NCI-H2196 treated with DMSO at 0.1 percent for 48 hours (cell line): ENCODE results near the gene HPSE2.

Experiments
- DNase-seq: peaks from one replicate; lab custom pipeline; 2025; ENCODE audit not compliant: unreplicated experiment; lab: John Stamatoyannopoulos, UW

The HPSE2 gene

GRCh38 chr10:98855403-98856189 lies 380.1 kb downstream of the HPSE2 start:
- no peak for DNase-seq

- DNase-seq: no peak
Measured at GRCh38 chr10:98852686-98853085, 383.0 kb downstream of the HPSE2 start.

- no peak for DNase-seq
Measured at GRCh38 chr10:98848361-98848760, 387.3 kb downstream of the HPSE2 start.

- no peak for DNase-seq
Measured at GRCh38 chr10:98846787-98847186, 388.9 kb downstream of the HPSE2 start.

- no peak for DNase-seq
Measured at GRCh38 chr10:98833542-98833941, 402.1 kb downstream of the HPSE2 start.

- DNase-seq: no peak
Measured at GRCh38 chr10:98832738-98833137, 402.9 kb downstream of the HPSE2 start.

- DNase-seq: no peak
Measured at GRCh38 chr10:98832196-98832595, 403.5 kb downstream of the HPSE2 start.

GRCh38 chr10:98831391-98831790 lies 404.3 kb downstream of the HPSE2 start:
- no peak for DNase-seq

GRCh38 chr10:98825741-98826140 lies 409.9 kb downstream of the HPSE2 start:
- no peak for DNase-seq

GRCh38 chr10:98817396-98817795 lies 418.3 kb downstream of the HPSE2 start:
- no peak for DNase-seq

GRCh38 chr10:98815039-98815885 lies 420.4 kb downstream of the HPSE2 start:
- DNase-seq: no peak

- DNase-seq: no peak
Measured at GRCh38 chr10:98814470-98814869, 421.2 kb downstream of the HPSE2 start.

- DNase-seq: no peak
Measured at GRCh38 chr10:98808282-98808892, 427.3 kb downstream of the HPSE2 start.

GRCh38 chr10:98800263-98800662 lies 435.4 kb downstream of the HPSE2 start:
- no peak for DNase-seq

- DNase-seq: no peak
Measured at GRCh38 chr10:98795467-98795866, 440.2 kb downstream of the HPSE2 start.

- no peak for DNase-seq
Measured at GRCh38 chr10:98790817-98791216, 444.8 kb downstream of the HPSE2 start.

GRCh38 chr10:98778277-98778759 lies 457.3 kb downstream of the HPSE2 start:
- DNase-seq: no peak

GRCh38 chr10:98758463-98758862 lies 477.2 kb downstream of the HPSE2 start:
- DNase-seq: no peak

GRCh38 chr10:98748298-98748697 lies 487.4 kb downstream of the HPSE2 start:
- DNase-seq: no peak

- DNase-seq: no peak
Measured at GRCh38 chr10:98745645-98746044, 490.0 kb downstream of the HPSE2 start.

- no peak for DNase-seq
Measured at GRCh38 chr10:98720551-98720950, 515.1 kb downstream of the HPSE2 start.

GRCh38 chr10:98713586-98713985 lies 522.1 kb downstream of the HPSE2 start:
- DNase-seq: no peak
